ENCODE results near the gene DTX2.
"Not testable (repeated sequence)": the region's sequence is repeated elsewhere in the genome, so short reads cannot be mapped to it uniquely, and the experiment has no call there.

GRCh38 chr7:76473097-76473496 lies 11.6 kb downstream of the DTX2 start:
- TF ChIP-seq EZH2phosphoT487 (IDR thresholded peaks at IDR 0.05; ENCODE audit: low read length); EZH2 (optimal IDR thresholded peaks at IDR 0.05; ENCODE audit: low read depth, low read length); CTCF (IDR thresholded peaks at IDR 0.05; ENCODE audit: low read length): not testable (repeated sequence)

Measured in MM.1S (cell line).